WI38 (cell line): ENCODE data around the gene FAM168A.

ENCODE experiments used
- H3K4me3 ChIP-seq: 2 replicates; pipeline ENCODE4 v1.5.1; 2011; ENCODE audit warnings: low read depth, mild to moderate bottlenecking, control low read depth, low read length
- TF ChIP-seq, protein P1 (sequence below): IDR thresholded peaks from 2 replicates; pipeline ENCODE4 v1.5.1; 2012; ENCODE audit warnings: low read depth, mild to moderate bottlenecking, control low read depth, low read length

Gene FAM168A

GRCh38 chr11:73538381-73538872 lies 59.5 kb downstream of the FAM168A start:
- TF ChIP-seq, protein P1, sequence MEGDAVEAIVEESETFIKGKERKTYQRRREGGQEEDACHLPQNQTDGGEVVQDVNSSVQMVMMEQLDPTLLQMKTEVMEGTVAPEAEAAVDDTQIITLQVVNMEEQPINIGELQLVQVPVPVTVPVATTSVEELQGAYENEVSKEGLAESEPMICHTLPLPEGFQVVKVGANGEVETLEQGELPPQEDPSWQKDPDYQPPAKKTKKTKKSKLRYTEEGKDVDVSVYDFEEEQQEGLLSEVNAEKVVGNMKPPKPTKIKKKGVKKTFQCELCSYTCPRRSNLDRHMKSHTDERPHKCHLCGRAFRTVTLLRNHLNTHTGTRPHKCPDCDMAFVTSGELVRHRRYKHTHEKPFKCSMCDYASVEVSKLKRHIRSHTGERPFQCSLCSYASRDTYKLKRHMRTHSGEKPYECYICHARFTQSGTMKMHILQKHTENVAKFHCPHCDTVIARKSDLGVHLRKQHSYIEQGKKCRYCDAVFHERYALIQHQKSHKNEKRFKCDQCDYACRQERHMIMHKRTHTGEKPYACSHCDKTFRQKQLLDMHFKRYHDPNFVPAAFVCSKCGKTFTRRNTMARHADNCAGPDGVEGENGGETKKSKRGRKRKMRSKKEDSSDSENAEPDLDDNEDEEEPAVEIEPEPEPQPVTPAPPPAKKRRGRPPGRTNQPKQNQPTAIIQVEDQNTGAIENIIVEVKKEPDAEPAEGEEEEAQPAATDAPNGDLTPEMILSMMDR = no peak
- no peak overlapping the region for H3K4me3 ChIP-seq

- H3K4me3 ChIP-seq = no peak overlapping the region
- TF ChIP-seq, protein P1 = no peak
Observed at GRCh38 chr11:73537969-73538368, 59.9 kb downstream of the FAM168A start.

GRCh38 chr11:73536961-73537360 lies 61.0 kb downstream of the FAM168A start:
- TF ChIP-seq, protein P1 = no peak

DNA sequence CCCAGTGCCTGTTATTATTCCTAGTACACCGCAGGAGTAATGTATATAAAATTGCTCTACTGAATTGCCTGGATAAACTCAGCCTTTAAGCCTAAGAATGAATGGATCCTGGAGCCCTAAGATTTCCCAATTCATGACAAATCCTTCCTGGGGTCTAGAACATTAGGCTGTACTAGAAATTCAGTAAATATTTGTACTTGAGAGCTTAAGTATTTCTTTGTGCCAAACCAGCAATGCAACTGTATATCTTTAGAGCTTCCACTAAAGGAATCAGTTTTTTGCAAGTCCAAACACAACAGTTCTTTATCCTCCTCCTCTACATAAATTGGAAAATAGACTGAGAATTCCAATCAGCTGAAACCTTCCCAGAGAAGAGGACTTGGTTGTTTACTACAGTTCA lies 65.6 kb downstream of the FAM168A start:
- H3K4me3 ChIP-seq = no peak overlapping the region
- TF ChIP-seq, protein P1 = no peak

More at GRCh38 chr11:73536961-73537360, 61.0 kb downstream of the FAM168A start:
- no peak overlapping the region for H3K4me3 ChIP-seq

DNA sequence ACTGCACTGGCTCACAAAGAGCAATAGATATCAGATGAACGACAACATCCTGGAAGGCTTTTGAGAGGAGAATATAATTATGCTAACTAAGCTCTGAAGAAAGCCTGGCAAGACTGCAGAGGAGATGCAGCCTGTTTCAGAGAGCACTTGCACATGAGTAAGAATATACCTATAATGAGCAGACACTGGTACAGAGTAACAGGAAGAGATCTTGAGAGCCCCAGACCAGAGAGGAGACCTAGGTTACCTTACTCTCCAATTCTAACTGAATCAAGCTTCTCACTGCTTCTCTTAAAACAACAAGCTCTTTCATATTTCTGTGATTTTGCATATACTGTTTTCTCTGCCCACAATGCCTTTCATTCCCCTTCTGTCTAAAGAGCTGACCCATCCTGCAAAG lies 66.5 kb downstream of the FAM168A start:
- TF ChIP-seq, protein P1 = no peak

DNA sequence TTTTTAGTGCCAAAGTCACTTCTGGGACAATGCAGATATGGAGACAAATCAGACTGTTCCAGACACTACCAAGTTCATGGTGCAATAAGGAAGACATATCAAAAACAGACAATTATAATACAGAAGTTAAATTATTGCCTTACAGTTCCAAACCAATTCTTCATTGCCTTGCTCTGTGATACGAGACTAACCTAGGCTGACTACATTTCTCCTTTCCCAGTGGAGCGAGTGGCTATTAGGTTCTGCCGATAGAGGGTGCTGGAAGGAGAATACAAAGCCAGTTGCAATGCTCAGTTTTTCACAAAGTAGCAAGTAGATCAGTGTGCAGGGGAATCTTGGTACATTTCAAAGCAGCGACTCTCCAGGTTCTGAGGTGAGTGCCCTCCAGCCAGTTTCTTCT lies 67.8 kb downstream of the FAM168A start:
- TF ChIP-seq, protein P1 = no peak

More for the DNA sequence above, 66.5 kb downstream of the FAM168A start:
- no peak overlapping the region for H3K4me3 ChIP-seq

DNA sequence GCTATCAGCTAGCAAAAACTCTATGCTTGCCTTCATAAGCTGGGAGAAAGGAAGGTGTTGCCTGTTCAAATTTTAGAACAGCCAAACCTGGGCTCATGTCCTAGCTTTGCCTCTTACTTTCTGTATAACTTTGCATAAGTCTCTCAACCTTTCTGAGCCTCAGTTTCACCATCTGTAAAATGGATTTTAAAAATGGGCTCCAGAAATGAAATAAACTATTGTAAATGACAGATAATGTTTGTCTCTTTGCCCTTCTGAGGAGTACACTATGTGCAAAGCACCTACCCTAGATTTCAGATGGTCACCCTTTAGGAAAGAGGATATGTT lies 68.7 kb downstream of the FAM168A start:
- H3K4me3 ChIP-seq = no peak overlapping the region
- TF ChIP-seq, protein P1 = no peak

More for the DNA sequence above, 67.8 kb downstream of the FAM168A start:
- H3K4me3 ChIP-seq = no peak overlapping the region
